CD4-positive, alpha-beta T cell treated with Interferon alpha-2 for 1 hour (primary cell): ENCODE measurements around the gene BMAL1.

Experiments
- DNase-seq, 2 donors: peaks; one replicate each; pipeline ENCODE4 v3.0.0-alpha.2; 2020 to 2022

Gene BMAL1

GRCh38 chr11:13347901-13348300 is 70.3 kb downstream of the BMAL1 start:
- DNase-seq: no peak

- no peak for DNase-seq
Observed at GRCh38 chr11:13348305-13348704, 70.7 kb downstream of the BMAL1 start.

GRCh38 chr11:13349046-13349445 is 71.5 kb downstream of the BMAL1 start:
- DNase-seq: no peak

- DNase-seq: no peak
Observed at GRCh38 chr11:13349581-13349980, 72.0 kb downstream of the BMAL1 start.

GRCh38 chr11:13352711-13353110 is 75.1 kb downstream of the BMAL1 start:
- DNase-seq: no peak

GRCh38 chr11:13354335-13354734 is 76.7 kb downstream of the BMAL1 start:
- no peak for DNase-seq

GRCh38 chr11:13355191-13355590 is 77.6 kb downstream of the BMAL1 start:
- DNase-seq: no peak

GRCh38 chr11:13357232-13357631 is 79.6 kb downstream of the BMAL1 start:
- no peak for DNase-seq

- DNase-seq: no peak
Observed at GRCh38 chr11:13358596-13359270, 81.1 kb downstream of the BMAL1 start.

GRCh38 chr11:13362596-13363109 is 85.1 kb downstream of the BMAL1 start:
- DNase-seq: no peak

GRCh38 chr11:13364388-13364787 is 86.8 kb downstream of the BMAL1 start:
- no peak for DNase-seq

GRCh38 chr11:13366266-13367026 is 88.9 kb downstream of the BMAL1 start:
- DNase-seq: no peak

- no peak for DNase-seq
Observed at GRCh38 chr11:13367115-13367514, 89.5 kb downstream of the BMAL1 start.

GRCh38 chr11:13368041-13368446 is 90.5 kb downstream of the BMAL1 start:
- DNase-seq: no peak

- no peak for DNase-seq
Observed at GRCh38 chr11:13373216-13373615, 95.6 kb downstream of the BMAL1 start.

GRCh38 chr11:13375798-13376197 is 98.2 kb downstream of the BMAL1 start:
- no peak for DNase-seq

- DNase-seq: no peak
Observed at GRCh38 chr11:13376402-13376801, 98.8 kb downstream of the BMAL1 start.

GRCh38 chr11:13376838-13377237 is 99.2 kb downstream of the BMAL1 start:
- no peak for DNase-seq

- DNase-seq: no peak
Observed at GRCh38 chr11:13378316-13378715, 100.7 kb downstream of the BMAL1 start.

GRCh38 chr11:13380731-13381130 is 103.1 kb downstream of the BMAL1 start:
- no peak for DNase-seq

GRCh38 chr11:13382751-13383150 is 105.2 kb downstream of the BMAL1 start:
- no peak for DNase-seq

- DNase-seq: peak in 1 of 2 donors; percentile 38
Observed at GRCh38 chr11:13384908-13385640, 107.5 kb downstream of the BMAL1 start.

GRCh38 chr11:13386567-13386966 is 109.0 kb downstream of the BMAL1 start:
- DNase-seq: no peak

GRCh38 chr11:13388741-13389140 is 111.2 kb downstream of the BMAL1 start:
- no peak for DNase-seq
